IMR-90 (cell line): ENCODE data around the gene CMIP. TPM values are rescaled to one million over a fixed set of nuclear protein-coding genes. Genes with fewer than 3 reads are reported as not detected.

Experiments
- ATAC-seq: fragments of 200-7000 bp; cut with Tn5 transposase; 2 replicates; pipeline ENCODE4 v1.9.1; 2020; ENCODE audit warnings: low read depth, mild to moderate bottlenecking, moderate library complexity
- BruUV-seq: library from RNA; stranded (reverse); fragments of 400-500 nt; replicated peaks from 2 replicates; lab custom pipeline; 2021; lab: Mats Ljungman, UMichigan
- CTCF ChIA-PET: fragments of 300-600 bp; formaldehyde crosslinking; extraction: SDS; loops from one replicate; lab custom pipeline; 2021; ENCODE audit warnings: antibody characterized with exemption; lab: Yijun Ruan, JAX
- POLR2A ChIA-PET: fragments of 300-600 bp; sonication (Branson Sonifier 250); formaldehyde crosslinking; loops from one replicate; lab custom pipeline; 2022; ENCODE audit warnings: antibody characterized with exemption; ENCODE audit not compliant: unreplicated experiment; lab: Charles Lee
- DNase-seq: peaks from one replicate; pipeline ENCODE4 v3.0.0; 2013
- H2AFZ ChIP-seq: replicated peaks from 2 replicates; pipeline ENCODE3; 2013; ENCODE audit warnings: low read length, mild to moderate bottlenecking; ENCODE audit not compliant: poor library complexity
- H2AK5ac ChIP-seq: 2 replicates; pipeline ENCODE4 v1.6.1; 2013; ENCODE audit warnings: low read depth, low read length, inconsistent platforms
- H2AK9ac ChIP-seq: replicated peaks from 2 replicates; pipeline ENCODE3; 2013; ENCODE audit warnings: mild to moderate bottlenecking, low read depth, low read length, moderate library complexity; ENCODE audit not compliant: poor library complexity
- H2BK120ac ChIP-seq: 2 replicates; pipeline ENCODE4 v1.6.1; 2013; ENCODE audit warnings: low read depth, low read length, inconsistent platforms
- H2BK15ac ChIP-seq: 3 replicates; pipeline ENCODE4 v1.6.1; 2013; ENCODE audit warnings: low read depth, low read length, inconsistent platforms
- H2BK20ac ChIP-seq: 2 replicates; pipeline ENCODE4 v1.6.1; 2013; ENCODE audit warnings: low read depth, mild to moderate bottlenecking, inconsistent platforms, low read length, moderate library complexity
- H2BK5ac ChIP-seq: 2 replicates; pipeline ENCODE4 v1.6.1; 2013; ENCODE audit warnings: mild to moderate bottlenecking, low read depth, low read length, inconsistent platforms; ENCODE audit not compliant: poor library complexity, severe bottlenecking
- H3K14ac ChIP-seq: replicated peaks from 2 replicates; pipeline ENCODE4 v1.6.1; 2013; ENCODE audit warnings: low read depth, low read length, inconsistent platforms
- H3K18ac ChIP-seq: 2 replicates; pipeline ENCODE4 v1.6.1; 2013; ENCODE audit warnings: low read depth, low read length, control low read depth
- H3K23ac ChIP-seq: 2 replicates; pipeline ENCODE4 v1.6.1; 2013; ENCODE audit warnings: low read depth, low read length, inconsistent platforms
- H3K27ac ChIP-seq: 2 replicates; pipeline ENCODE4 v1.5.1; 2013; ENCODE audit warnings: mild to moderate bottlenecking, control low read depth, low read length; ENCODE audit not compliant: insufficient read depth
- H3K27me3 ChIP-seq: 2 replicates; pipeline ENCODE4 v1.6.1; 2013; ENCODE audit warnings: low read length; ENCODE audit not compliant: control insufficient read depth, insufficient read depth
- H3K36me3 ChIP-seq: 2 replicates; pipeline ENCODE4 v1.6.1; 2013; ENCODE audit warnings: low read length, mixed read lengths; ENCODE audit not compliant: control insufficient read depth, insufficient read depth
- H3K4ac ChIP-seq: 2 replicates; pipeline ENCODE4 v1.6.1; 2013; ENCODE audit warnings: low read depth, low read length, inconsistent platforms
- H3K4me1 ChIP-seq: 2 replicates; pipeline ENCODE4 v1.6.1; 2013; ENCODE audit warnings: low read length, mixed read lengths; ENCODE audit not compliant: control insufficient read depth, insufficient read depth
- H3K4me2 ChIP-seq: 2 replicates; pipeline ENCODE4 v1.6.1; 2013; ENCODE audit warnings: low read depth, mild to moderate bottlenecking, control low read depth, low read length, moderate library complexity
- H3K4me3 ChIP-seq: 2 replicates; pipeline ENCODE4 v1.5.1; 2013; ENCODE audit warnings: low read depth, mild to moderate bottlenecking, control low read depth, low read length, moderate library complexity; ENCODE audit not compliant: insufficient read depth
- H3K56ac ChIP-seq: 2 replicates; pipeline ENCODE4 v1.6.1; 2013; ENCODE audit warnings: low read length, inconsistent platforms; ENCODE audit not compliant: insufficient read depth; ENCODE audit errors: extremely low read depth
- H3K79me1 ChIP-seq, 2 experiments: 2 replicates each; pipeline ENCODE4 v1.6.1; 2013; ENCODE audit warnings: low read length in 2 of 2, inconsistent platforms in 1 of 2, low read depth in 1 of 2
- H3K9ac ChIP-seq: 2 replicates; pipeline ENCODE4 v1.6.1; 2013; ENCODE audit warnings: low read depth, low read length, control low read depth
- H3K9me1 ChIP-seq: 2 replicates; pipeline ENCODE4 v1.6.1; 2013; ENCODE audit warnings: low read length, inconsistent platforms; ENCODE audit not compliant: insufficient read depth
- H3K9me3 ChIP-seq: 2 replicates; pipeline ENCODE4 v1.6.1; 2013; ENCODE audit warnings: low read length; ENCODE audit not compliant: control insufficient read depth, insufficient read depth
- H4K20me1 ChIP-seq: 2 replicates; pipeline ENCODE4 v1.6.1; 2013; ENCODE audit warnings: low read length, inconsistent platforms; ENCODE audit not compliant: insufficient read depth
- H4K5ac ChIP-seq: 2 replicates; pipeline ENCODE4 v1.6.1; 2013; ENCODE audit warnings: mild to moderate bottlenecking, low read depth, low read length, control low read depth
- H4K8ac ChIP-seq, 2 experiments: 2 replicates each; pipeline ENCODE4 v1.6.1; 2013; ENCODE audit warnings: low read depth in 2 of 2, low read length in 2 of 2, control low read depth in 1 of 2, inconsistent platforms in 1 of 2
- H4K91ac ChIP-seq: 2 replicates; pipeline ENCODE4 v1.6.1; 2013; ENCODE audit warnings: low read depth, low read length, inconsistent platforms; ENCODE audit not compliant: insufficient read depth
- BHLHE40 ChIP-seq: fragments of 150-350 bp; IDR thresholded peaks from 2 replicates; pipeline ENCODE4 v1.6.1; 2016; ENCODE audit warnings: mild to moderate bottlenecking, low read depth, low read length
- CEBPB ChIP-seq: IDR thresholded peaks from 2 replicates; pipeline ENCODE4 v1.6.1; 2012; ENCODE audit warnings: low read depth, low read length, improper control_type of control experiment
- CHD1 ChIP-seq: IDR thresholded peaks from 2 replicates; pipeline ENCODE4 v1.6.1; 2012; ENCODE audit warnings: low read depth, low read length, improper control_type of control experiment
- FOS ChIP-seq: fragments of 150-350 bp; IDR thresholded peaks from 2 replicates; pipeline ENCODE4 v1.6.1; 2016; ENCODE audit warnings: low read depth, low read length
- MAFK ChIP-seq: IDR thresholded peaks from 2 replicates; pipeline ENCODE4 v1.6.1; 2012; ENCODE audit warnings: low read depth, low read length, improper control_type of control experiment
- MAZ ChIP-seq: IDR thresholded peaks from 2 replicates; pipeline ENCODE4 v1.6.1; 2012; ENCODE audit warnings: low read depth, mild to moderate bottlenecking, low read length, improper control_type of control experiment, moderate library complexity, borderline replicate concordance
- MXI1 ChIP-seq: IDR thresholded peaks from 2 replicates; pipeline ENCODE4 v1.6.1; 2012; ENCODE audit warnings: low read depth, mild to moderate bottlenecking, low read length, moderate library complexity, borderline replicate concordance
- NFE2L2 ChIP-seq: fragments of 150-350 bp; IDR thresholded peaks from 2 replicates; pipeline ENCODE4 v1.6.1; 2016; ENCODE audit warnings: low read depth, mild to moderate bottlenecking, low read length
- POLR2A ChIP-seq: IDR thresholded peaks from 2 replicates; pipeline ENCODE4 v1.6.1; 2012; ENCODE audit warnings: mild to moderate bottlenecking, low read depth, low read length
- RAD21 ChIP-seq: IDR thresholded peaks from 2 replicates; pipeline ENCODE4 v1.6.1; 2012; ENCODE audit warnings: low read length, improper control_type of control experiment
- RCOR1 ChIP-seq: IDR thresholded peaks from 2 replicates; pipeline ENCODE4 v1.6.1; 2012; ENCODE audit warnings: mild to moderate bottlenecking, low read length, improper control_type of control experiment; ENCODE audit not compliant: insufficient replicate concordance
- RFX5 ChIP-seq: IDR thresholded peaks from 2 replicates; pipeline ENCODE4 v1.8.0; 2012; ENCODE audit warnings: low read depth, mild to moderate bottlenecking, low read length, moderate library complexity
- SMC3 ChIP-seq: fragments of 150-350 bp; IDR thresholded peaks from 2 replicates; pipeline ENCODE4 v1.6.1; 2016; ENCODE audit warnings: low read depth, mild to moderate bottlenecking, antibody characterized with exemption, low read length, moderate library complexity
- whole genome bisulfite sequencing, 2 experiments: methylation state at CpG; one replicate each; pipeline versions ENCODE4 v1.1.5 to v1.1.7; 2013; ENCODE audit warnings: missing lambda C conversion rate in 2 of 2; ENCODE audit not compliant: insufficient read length in 1 of 2; ENCODE audit errors: extremely low coverage in 2 of 2; 5-methylcytosine and 5-hydroxymethylcytosine counted together
- dilution Hi-C: fragments of 300-500 bp; cut with HindIII; formaldehyde crosslinking; loops from one replicate; pipeline ENCODE4 v1.14.3; 2018; ENCODE audit warnings: low sequenced_read_pairs; ENCODE audit not compliant: unreplicated experiment
- in situ Hi-C: fragments of 300-500 bp; cut with MboI; formaldehyde crosslinking; loops from 3 replicates; pipeline ENCODE4 v1.14.3; 2019; ENCODE audit warnings: low sequenced_read_pairs, inconsistent platforms, mixed read lengths
- intact Hi-C: fragments of 100-400 bp; cut with micrococcal nuclease; formaldehyde crosslinking; loops from 2 replicates; pipeline ENCODE4 v1.10.0; 2022
- polyA plus RNA-seq, 3 experiments: library from polyadenylated mRNA; depleted of rRNA; stranded (reverse); fragments of >200 nt; gene quantifications; 2 replicates each; pipeline ENCODE4 v1.2.3, GENCODE V29; 2012; ENCODE audit warnings: low replicate concordance in 1 of 3
- total RNA-seq: library from RNA; depleted of rRNA; stranded (reverse); fragments of >200 nt; gene quantifications from 2 replicates; pipeline ENCODE4 v1.2.3, GENCODE V29; 2012
- TF ChIP-seq, protein P1 (sequence below): conservative IDR thresholded peaks from 2 replicates; pipeline ENCODE4 v1.5.1; 2012; ENCODE audit warnings: mild to moderate bottlenecking, low read depth, low read length, improper control_type of control experiment
- TF ChIP-seq, protein P2 (sequence below): fragments of 150-350 bp; IDR thresholded peaks from 2 replicates; pipeline ENCODE4 v1.6.1; 2017; ENCODE audit warnings: mild to moderate bottlenecking, antibody characterized with exemption, low read length, low read depth
- TF ChIP-seq, protein P3 (sequence below): fragments of 150-350 bp; IDR thresholded peaks from 2 replicates; pipeline ENCODE4 v1.6.1; 2016; ENCODE audit warnings: low read depth, mild to moderate bottlenecking, low read length, moderate library complexity, borderline replicate concordance

The CMIP gene
- total and polyA plus RNA-seq, 2 of the 4 experiments (the other 2 are of a cell fraction): 3.2 to 11.6 TPM

DNA sequence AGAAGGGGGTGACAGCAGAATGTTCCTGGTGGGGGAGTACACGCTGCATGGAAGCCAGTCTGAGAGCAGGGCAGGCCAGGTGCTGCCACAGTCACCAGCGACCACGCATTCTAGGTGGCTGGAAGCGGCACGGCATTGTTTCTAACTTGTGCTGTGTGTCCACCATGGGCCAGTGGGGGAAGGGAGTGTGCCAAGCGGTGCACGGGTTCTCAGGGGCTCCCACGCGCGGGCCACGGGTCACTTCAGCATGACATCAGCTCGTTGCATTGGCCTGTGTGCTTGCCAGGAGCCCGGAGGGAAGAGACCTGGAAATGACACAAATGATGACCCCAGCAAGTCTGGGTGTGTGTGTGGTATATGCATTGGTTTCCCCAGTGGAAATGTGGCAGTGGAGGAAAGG lies 169.6 kb downstream of the CMIP start:
- H2AFZ ChIP-seq: no peak overlapping the region
- no peak overlapping the region for H3K14ac ChIP-seq
- H2BK15ac ChIP-seq: no peak overlapping the region
- H2BK120ac ChIP-seq: no peak overlapping the region
- no peak overlapping the region for H2AK5ac ChIP-seq
- in situ Hi-C loops: no loop called here
- no peak overlapping the region for H3K4me2 ChIP-seq
- H3K27me3 ChIP-seq: no peaks in the 10 kb centered on the region
- no peak for DNase-seq
- H3K4ac ChIP-seq: no peak overlapping the region
- ATAC-seq: no peak
- no peak overlapping the region for H4K8ac ChIP-seq
- TF ChIP-seq MAFK (no peak), NFE2L2 (no peak), RCOR1 (no peak), RFX5 (no peak), CEBPB (no peak), RAD21 (no peak), CHD1 (no peak), POLR2A (no peak), BHLHE40 (no peak), MAZ (no peak), MXI1 (no peak), SMC3 (no peak), FOS (no peak)
- TF ChIP-seq, protein P1, sequence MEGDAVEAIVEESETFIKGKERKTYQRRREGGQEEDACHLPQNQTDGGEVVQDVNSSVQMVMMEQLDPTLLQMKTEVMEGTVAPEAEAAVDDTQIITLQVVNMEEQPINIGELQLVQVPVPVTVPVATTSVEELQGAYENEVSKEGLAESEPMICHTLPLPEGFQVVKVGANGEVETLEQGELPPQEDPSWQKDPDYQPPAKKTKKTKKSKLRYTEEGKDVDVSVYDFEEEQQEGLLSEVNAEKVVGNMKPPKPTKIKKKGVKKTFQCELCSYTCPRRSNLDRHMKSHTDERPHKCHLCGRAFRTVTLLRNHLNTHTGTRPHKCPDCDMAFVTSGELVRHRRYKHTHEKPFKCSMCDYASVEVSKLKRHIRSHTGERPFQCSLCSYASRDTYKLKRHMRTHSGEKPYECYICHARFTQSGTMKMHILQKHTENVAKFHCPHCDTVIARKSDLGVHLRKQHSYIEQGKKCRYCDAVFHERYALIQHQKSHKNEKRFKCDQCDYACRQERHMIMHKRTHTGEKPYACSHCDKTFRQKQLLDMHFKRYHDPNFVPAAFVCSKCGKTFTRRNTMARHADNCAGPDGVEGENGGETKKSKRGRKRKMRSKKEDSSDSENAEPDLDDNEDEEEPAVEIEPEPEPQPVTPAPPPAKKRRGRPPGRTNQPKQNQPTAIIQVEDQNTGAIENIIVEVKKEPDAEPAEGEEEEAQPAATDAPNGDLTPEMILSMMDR: no peak
- TF ChIP-seq, protein P2, sequence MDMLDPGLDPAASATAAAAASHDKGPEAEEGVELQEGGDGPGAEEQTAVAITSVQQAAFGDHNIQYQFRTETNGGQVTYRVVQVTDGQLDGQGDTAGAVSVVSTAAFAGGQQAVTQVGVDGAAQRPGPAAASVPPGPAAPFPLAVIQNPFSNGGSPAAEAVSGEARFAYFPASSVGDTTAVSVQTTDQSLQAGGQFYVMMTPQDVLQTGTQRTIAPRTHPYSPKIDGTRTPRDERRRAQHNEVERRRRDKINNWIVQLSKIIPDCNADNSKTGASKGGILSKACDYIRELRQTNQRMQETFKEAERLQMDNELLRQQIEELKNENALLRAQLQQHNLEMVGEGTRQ: no peak
- TF ChIP-seq, protein P3, sequence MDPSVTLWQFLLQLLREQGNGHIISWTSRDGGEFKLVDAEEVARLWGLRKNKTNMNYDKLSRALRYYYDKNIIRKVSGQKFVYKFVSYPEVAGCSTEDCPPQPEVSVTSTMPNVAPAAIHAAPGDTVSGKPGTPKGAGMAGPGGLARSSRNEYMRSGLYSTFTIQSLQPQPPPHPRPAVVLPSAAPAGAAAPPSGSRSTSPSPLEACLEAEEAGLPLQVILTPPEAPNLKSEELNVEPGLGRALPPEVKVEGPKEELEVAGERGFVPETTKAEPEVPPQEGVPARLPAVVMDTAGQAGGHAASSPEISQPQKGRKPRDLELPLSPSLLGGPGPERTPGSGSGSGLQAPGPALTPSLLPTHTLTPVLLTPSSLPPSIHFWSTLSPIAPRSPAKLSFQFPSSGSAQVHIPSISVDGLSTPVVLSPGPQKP: no peak
- H3K4me1 ChIP-seq: peaks cover 17% of the 10 kb centered on the region
- H2BK20ac ChIP-seq: no peak overlapping the region
- peaks cover 23 to 35% of the 10 kb centered on the region in 2 experiments for H3K79me1 ChIP-seq
- H3K9me3 ChIP-seq: no peaks in the 10 kb centered on the region
- dilution Hi-C loops: no loop called here
- 97% methylated on average over 5 of the region's 13 CpGs; no CpG with 5 or more reads in 1 of the 2 experiments for WGBS, 2 experiments
- no peak overlapping the region for H3K27ac ChIP-seq
- H4K91ac ChIP-seq: no peak overlapping the region
- peaks cover 79% of the 10 kb centered on the region for H4K20me1 ChIP-seq
- H3K4me3 ChIP-seq: no peak overlapping the region
- no peak overlapping the region for H3K18ac ChIP-seq
- peaks cover 17% of the 10 kb centered on the region; the same call in 1 of the 2 replicates for H3K36me3 ChIP-seq
- H2BK5ac ChIP-seq: no peak overlapping the region
- no peak overlapping the region for H2AK9ac ChIP-seq
- no TSS peak for BruUV-seq
- no peak overlapping the region for H3K56ac ChIP-seq
- intact Hi-C loops: loop anchor here (5.0 kb wide), 1 partner anchor 167 kb away; no protein-coding TSS in a partner anchor
- H3K9ac ChIP-seq: no peak overlapping the region
- H4K5ac ChIP-seq: no peak overlapping the region
- ChIA-PET POLR2A (no interaction called here), CTCF (no interaction called here)
- no peak overlapping the region for H3K23ac ChIP-seq
- H3K9me1 ChIP-seq: peaks cover 30% of the 10 kb centered on the region
